NCI-H1092 treated with DMSO at 0.1 percent for 48 hours (cell line): ENCODE results near the gene ZNF784.

ENCODE experiments used
- DNase-seq: peaks from one replicate; lab custom pipeline; 2025; lab: John Stamatoyannopoulos, UW

ZNF784 gene, protein sequence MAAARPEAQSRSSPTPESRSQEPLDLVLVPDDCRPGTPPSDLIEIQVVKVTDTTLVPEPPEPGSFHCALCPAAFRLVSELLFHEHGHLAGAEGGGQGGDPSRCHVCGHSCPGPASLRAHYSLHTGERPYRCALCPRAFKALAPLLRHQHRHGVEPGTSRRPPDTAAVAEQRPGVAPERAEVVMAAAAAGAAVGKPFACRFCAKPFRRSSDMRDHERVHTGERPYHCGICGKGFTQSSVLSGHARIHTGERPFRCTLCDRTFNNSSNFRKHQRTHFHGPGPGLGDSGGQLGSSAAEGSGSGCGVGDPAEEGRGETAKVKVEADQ

DNA sequence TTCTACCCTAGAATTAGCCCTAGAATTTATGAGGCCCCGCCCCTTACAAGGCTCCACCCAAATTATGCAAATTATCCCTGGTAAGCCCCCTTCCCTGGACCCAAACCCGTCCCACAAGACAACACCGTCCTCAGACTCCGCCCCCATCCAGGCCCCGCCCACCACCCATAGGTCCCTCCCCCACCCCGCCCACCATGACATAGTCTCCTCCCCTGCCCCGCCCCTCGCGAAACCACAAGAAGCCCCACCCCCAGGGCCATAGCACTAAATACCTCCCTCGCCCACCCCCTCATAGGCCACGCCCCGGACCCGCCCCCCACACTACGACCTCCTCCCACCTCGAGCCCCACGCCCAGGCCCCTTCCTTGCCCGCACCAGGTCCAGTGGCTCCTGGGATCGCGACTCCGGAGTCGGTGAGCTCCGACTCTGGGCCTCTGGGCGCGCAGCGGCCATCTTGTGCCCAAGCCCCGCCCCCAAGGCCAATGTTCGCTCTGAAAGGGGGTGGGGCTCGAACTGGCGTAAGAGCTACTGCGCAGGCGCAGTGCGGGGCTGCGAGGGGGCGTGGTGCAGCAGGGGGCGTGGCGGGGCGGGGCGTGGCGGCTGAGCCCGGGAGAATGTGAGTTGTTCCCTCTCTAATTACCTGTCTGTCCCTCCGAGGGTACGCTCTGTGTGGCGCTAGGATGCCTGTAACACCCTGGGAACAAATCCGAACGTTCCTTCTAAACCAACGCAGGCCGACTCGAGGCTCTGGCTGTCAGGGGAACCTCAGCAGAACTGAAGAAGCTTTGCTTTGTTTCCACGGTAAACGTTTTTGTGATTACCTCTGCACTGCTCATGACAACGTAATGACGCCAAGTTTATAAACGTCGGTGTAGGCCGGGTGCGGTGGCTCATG lies at the start of gene ZNF784:
Gene ZNF784, minus strand, starts transcription at position 458 of the 895 bp plus-strand sequence. Its CDS starts 5 bp downstream, at position 453.
- DNase-seq = peak; percentile 89

DNA sequence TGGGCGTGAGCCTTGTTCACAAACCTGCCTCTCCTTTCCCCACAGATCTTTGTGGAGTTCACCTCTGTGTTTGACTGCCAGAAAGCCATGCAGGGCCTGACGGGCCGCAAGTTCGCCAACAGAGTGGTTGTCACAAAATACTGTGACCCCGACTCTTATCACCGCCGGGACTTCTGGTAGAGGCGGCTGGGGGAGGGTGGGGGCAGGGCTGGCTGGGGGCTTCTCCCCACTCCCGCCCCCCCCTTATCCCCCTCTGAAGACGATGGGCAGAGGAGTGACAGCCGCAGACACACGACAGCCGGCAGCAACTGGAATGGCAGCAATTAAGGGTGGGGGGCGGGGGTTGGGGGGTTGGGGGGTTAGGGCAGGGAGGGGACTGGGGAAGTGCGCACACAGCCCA lies 49.5 kb upstream of the ZNF784 start:
- no peak for DNase-seq

DNA sequence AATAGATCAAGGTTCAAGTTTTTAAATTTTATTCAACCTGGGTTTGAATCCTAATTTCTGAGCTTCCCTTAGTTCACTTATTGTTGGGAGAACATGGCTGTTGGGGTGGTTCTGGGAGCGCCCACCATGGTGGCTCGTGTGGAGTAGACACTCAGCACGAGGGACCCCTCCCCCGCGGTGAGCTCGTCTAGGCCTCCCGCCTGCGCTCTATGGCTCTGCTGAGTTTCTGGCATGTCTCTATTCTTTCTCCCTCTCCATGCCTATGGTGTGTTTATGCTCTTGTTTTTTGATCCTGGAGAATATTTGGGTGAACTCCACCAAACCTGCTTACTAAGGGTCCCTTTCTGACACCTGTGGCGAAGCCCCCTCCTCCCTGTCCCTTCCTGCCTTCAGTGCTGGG lies 49.1 kb upstream of the ZNF784 start:
- DNase-seq = no peak

- no peak for DNase-seq
These were observed 48.1 kb upstream of the ZNF784 start for GRCh38 chr19:55672418-55672817.

GRCh38 chr19:55671054-55671378 lies 46.6 kb upstream of the ZNF784 start:
- no peak for DNase-seq

GRCh38 chr19:55670280-55671053 lies 46.1 kb upstream of the ZNF784 start:
- DNase-seq = peak; percentile 21

GRCh38 chr19:55669418-55670279 lies 45.3 kb upstream of the ZNF784 start:
- no peak for DNase-seq

DNA sequence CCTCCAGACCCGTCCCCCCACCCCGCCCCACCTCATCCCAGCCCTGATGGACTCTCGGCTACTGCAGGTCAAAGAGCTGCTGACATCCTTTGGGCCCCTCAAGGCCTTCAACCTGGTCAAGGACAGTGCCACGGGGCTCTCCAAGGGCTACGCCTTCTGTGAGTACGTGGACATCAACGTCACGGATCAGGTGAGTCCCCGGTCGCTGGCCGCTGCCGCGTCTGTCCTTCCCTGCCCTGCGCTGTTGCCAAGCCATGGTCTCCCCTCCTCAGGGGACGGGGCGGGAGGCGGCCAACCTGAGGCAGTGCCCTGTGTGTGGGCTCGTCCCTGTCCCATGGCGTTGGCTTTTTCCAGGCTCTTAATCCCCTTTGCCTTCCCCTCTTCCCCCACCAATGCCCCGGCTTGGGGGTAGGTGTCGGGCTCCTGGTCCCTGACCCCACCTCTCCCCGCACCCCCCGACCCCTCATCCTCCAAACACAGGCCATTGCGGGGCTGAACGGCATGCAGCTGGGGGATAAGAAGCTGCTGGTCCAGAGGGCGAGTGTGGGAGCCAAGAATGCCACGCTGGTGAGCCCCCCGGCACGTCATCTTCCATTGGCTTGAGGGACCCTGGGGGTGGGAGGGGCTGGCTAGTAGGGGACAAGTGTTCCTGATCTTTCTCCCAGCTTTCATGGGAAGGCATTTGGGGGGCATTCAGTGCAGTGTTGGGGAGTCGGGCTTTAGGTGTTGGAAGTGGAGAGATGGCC lies 44.4 kb upstream of the ZNF784 start:
- no peak for DNase-seq

GRCh38 chr19:55667958-55668357 lies 43.6 kb upstream of the ZNF784 start:
- no peak for DNase-seq

GRCh38 chr19:55667511-55667910 lies 43.1 kb upstream of the ZNF784 start:
- no peak for DNase-seq

GRCh38 chr19:55667006-55667381 lies 42.6 kb upstream of the ZNF784 start:
- DNase-seq = no peak

GRCh38 chr19:55666343-55667005 lies 42.1 kb upstream of the ZNF784 start:
- no peak for DNase-seq

DNA sequence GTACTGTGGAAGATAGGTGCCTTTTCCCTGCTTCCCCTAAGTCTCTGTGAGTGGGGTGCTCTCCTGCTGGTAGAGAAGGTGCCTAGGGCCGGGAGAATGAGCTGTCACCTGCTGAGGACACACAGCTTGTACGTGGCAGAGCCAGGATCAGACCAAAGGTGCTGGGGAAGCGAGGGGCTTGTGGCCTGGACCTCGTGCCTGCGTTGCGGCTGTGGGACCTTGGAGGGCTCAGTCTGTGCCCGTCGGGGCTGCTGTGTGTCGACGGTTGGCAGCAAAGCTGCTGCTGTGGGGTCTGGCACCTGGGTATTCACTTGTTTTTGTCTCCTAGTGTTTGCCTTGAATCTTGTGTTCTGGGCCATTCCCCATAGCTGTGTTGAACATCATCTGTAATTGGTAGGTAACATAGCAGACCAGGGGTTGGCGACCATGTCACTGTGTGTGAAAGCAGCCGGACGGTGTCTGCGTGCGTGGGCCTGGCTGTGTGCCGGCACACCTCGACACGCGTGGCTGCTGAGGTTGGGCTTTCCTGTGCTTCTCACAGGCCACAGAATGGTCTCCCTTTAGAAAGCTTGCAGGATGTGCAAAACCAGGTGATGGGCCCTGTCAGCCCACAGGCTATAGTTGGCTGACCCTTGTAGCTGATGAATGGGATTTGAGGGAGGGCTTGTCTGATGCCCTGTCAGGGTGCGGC lies 39.6 kb upstream of the ZNF784 start:
- DNase-seq = no peak

- no peak for DNase-seq
These were observed 37.5 kb upstream of the ZNF784 start for GRCh38 chr19:55661826-55662225.

DNA sequence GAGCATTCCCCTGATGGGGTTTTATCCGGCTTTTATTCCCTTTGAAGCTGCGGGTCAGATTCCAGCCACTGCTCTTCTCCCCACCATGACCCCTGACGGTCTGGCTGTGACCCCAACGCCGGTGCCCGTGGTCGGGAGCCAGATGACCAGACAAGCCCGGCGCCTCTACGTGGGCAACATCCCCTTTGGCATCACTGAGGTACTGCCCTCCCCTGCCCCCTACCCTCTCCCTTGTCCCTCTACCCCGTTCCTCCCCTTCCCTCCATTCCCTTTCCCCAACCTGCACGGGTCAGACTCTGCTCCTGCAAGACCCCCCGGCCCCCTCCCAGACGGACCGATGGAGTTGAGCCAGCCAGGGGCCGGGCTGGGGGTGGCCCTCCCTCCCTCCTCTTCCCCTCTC lies 36.6 kb upstream of the ZNF784 start:
- DNase-seq = no peak

GRCh38 chr19:55660404-55660803 lies 36.0 kb upstream of the ZNF784 start:
- DNase-seq = no peak

DNA sequence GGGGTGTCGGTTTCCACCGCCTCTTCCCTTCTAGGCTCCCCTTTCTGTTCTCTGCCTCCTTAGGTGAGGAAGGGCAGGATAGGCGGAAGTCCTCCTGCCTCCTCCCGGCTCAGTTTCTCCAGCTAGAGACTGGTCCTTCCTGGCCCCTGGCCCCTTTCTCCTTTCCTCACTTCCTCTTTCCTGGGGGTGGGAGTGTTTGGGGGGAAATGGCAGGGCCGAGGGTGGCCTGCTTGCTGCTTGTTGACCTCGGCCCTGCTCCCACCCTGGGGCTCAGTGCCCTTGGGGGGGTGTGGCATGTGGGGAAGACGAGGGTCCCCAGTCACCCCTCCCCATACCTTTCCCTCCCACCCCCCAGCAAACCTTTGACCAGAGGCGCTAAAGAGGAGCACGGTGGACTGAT lies 35.5 kb upstream of the ZNF784 start:
- no peak for DNase-seq

GRCh38 chr19:55658846-55659459 lies 34.6 kb upstream of the ZNF784 start:
- DNase-seq = no peak

DNA sequence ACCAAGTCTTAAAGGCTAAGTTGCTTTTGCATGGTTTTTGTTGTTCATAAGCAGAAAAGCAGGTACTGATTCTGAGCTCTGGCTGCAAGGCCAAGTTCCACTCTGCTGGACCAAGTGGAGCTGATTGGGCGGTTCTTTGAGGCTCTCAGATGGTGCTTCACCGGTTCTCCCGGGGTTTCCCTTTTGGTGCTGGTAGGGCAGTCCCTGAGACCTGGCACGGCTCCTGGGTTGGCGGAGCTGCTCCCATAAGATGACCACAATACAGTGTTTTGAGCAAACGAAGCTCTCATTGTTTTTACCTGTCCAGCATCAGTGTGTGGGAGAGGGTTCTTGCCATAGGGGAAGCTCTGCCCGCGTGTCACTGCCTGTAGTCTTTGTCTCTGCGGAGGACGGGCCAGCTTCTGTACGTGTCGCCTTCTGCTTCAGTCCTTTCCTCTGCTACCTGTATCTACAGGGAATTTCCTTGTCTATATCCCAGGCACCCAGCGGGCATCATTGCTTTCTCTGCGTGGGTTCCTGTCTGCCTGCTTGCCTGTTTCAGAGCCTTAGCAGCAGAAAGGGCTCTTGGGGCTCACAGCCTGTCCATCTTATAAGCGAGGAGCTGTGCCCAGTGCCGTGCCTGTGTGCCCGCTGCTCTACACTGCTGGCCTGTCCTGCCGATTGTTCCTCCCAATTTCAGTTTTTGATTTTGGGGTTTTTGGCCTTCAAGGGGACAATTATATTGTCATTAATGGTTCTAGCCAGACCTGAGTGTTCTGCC lies 32.8 kb upstream of the ZNF784 start:
- DNase-seq = no peak
